Tibial nerve (tissue), 3 donors: ENCODE measurements around the gene ELOVL6.

Experiments
- CTCF ChIP-seq, 5 experiments: fragments of 200-600 bp in 3 of 5; fragments of 450-650 bp in 2 of 5; sonication (generic) in 3 of 5; IDR thresholded peaks; one replicate each; pipeline ENCODE4 v1.5.1; 2016 to 2019; ENCODE audit warnings: antibody characterized with exemption in 5 of 5, mild to moderate bottlenecking in 3 of 5, moderate library complexity in 2 of 5
- POLR2A ChIP-seq, 2 donors: fragments of 450-650 bp; IDR thresholded peaks; one replicate each; pipeline ENCODE4 v1.6.1; 2017; ENCODE audit warnings: antibody characterized with exemption in 2 of 2, mild to moderate bottlenecking in 2 of 2, moderate library complexity in 2 of 2

- TF ChIP-seq POLR2A (IDR thresholded peaks at IDR 0.05), result no peak
- TF ChIP-seq CTCF (IDR thresholded peaks at IDR 0.05), result no peak
Measured at GRCh38 chr4:110190249-110190648, 8.2 kb downstream of the ELOVL6 start.
